HG03108 (cell line): ENCODE results near the gene LCE1E.

ENCODE experiments used
- ATAC-seq: cut with Tn5 transposase; IDR thresholded peaks from one replicate; pipeline ENCODE4 v1.9.1; 2021; ENCODE audit warnings: moderate library complexity; ENCODE audit not compliant: unreplicated experiment

The LCE1E gene

DNA sequence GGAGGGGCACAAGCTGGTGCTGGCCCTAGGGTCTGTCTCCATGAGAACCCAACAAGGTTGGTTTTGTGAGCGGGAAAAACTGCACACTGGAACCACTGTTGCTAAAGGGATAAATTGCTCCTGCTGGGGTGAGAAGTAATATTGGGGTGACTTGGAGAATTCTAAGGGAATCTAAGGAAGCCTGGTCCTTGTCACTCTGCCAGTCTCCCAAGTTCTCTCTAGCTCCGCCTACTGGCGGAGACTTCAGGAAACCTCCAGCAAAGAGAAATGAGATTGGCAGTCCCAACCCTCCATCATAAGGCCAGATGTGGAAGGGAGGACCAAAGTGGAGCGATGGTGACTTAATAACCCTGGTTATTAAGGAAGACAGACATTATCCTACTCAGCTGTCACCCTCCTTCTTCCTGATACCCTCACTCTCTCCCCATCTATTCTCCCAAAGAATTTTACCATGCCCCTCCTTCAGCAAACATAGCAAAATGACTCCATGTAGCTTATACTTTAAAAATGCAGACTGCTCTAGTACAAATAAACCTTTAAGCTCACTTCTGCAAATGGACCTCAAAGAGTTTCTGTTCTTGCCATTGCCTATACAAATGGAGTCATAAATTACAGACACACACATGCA, 8.4 kb upstream of the LCE1E start:
- ATAC-seq: no peak

DNA sequence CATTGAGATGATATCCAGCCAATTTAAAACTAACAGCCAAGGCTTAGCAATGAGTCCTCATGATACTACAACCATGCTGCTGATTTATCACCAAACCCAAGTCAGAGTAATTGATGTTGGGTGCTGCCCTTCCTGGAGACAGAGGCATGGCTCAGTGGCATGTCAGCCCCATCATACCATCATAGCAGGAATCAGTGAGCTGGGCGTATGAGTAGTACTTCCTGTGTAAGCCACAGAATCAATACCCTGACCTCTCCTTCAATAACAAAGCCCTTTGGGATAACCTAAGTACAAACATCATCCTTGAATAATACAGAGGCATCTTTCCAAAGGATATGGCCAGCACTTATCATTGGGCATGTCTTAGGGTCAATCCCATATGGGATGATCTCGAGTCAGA, 3.0 kb upstream of the LCE1E start:
- no peak for ATAC-seq

DNA sequence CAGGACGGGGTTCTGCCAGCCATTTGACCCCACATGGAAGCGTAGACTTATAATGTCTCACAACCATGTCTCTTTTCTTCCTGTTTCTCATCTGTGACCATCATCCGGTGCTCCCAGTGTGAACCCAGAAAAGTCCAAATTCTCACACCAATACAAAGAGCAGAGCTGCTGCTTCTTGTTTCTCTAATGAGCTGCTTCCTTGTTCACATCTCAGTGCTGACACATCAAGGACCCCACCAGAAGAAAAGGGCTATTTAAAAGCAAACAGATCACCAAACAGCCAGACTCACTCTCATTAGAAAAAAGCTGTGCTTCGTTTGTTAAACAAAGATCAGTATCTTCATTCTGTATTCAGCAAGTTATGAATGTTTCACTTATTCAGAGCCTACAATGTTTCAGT, 9.6 kb downstream of the LCE1E start:
- ATAC-seq: no peak

DNA sequence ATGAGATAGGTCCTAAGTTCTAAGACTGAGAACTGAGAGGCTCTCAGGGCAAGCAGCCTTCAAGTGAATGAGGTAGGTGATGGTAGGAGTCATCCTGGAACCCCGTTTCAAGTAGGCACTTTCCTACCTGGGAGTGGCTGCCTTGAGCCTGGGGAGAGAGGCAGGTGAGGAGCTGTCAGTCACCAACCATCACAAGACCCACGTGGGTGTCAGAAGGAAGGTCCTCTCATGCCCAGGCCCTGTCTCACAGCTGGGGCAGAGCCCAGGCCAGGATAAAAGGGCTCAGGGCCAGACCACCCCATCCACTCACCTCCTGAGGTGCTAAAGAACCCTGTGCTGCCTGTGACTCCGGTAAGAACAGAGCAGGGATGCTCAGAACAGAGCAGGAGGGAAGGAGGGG, 10.4 kb downstream of the LCE1E start, which contains the start of gene LCE1D:
TSS of gene LCE1D (plus strand) at position 301 of the 400 bp plus-strand sequence. CDS start 1,074 bp downstream, outside the sequence.
- ATAC-seq: no peak

DNA sequence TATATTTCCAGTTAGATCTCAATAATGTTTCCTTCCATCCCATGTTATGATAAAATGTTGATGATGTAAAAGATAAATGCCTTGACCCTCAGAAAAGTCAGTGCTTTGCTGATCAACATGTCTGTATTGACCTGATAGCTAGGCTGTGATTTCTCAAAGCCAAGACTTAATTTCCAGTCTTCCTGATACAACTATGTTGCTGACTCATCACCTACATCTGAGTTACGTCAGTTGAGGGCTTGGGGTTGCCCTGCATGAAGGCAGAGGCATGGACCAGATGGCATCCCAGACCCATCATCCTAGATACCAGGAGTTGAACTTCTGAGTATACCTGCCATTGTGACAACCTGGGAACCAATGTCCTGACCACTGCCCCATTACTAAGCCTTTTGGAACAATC, 15.3 kb downstream of the LCE1E start:
- no peak for ATAC-seq

DNA sequence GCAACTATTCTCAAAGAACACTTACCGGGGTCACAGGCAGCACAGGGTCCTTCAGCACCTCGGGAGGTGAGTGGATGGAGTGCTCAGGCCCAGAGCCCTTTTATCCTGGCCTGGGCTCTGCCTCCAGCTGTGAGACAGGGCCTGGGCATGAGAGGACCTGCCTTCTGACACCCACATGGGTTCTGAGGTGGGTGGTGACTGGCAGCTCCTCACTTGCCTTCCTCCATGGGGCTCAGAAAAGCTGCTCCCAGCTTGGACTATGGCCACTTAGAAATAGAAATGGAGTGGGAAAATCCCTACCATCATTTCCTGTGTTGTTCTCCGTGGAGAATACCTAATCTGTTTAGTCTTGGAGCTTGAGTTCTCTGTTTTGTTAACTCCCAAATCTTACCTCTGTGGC, 20.5 kb downstream of the LCE1E start, which contains the start of gene LCE1C:
TSS of gene LCE1C (minus strand) at position 76 of the 400 bp plus-strand sequence. CDS start 1,173 bp downstream, outside the sequence.
- no peak for ATAC-seq

DNA sequence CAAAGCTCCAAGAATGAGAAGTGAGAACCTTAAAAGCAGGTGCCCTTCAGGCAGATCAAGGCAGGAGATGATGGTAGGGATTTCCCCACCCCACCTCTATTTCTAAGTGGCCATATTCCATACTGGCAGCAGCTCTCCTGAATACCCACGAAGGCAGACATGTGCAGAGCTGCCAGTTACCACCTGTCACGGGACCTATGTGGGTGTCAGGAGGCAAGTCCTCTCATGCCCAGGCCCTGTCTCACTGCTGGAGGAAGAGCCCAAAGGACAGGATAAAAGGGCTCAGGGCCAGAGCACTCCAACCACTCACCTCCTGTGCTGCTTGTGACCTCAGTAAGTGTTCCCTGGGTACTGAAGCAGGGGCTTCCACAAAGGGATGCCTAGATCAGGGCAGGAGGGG, 25.0 kb downstream of the LCE1E start:
- ATAC-seq: no peak

DNA sequence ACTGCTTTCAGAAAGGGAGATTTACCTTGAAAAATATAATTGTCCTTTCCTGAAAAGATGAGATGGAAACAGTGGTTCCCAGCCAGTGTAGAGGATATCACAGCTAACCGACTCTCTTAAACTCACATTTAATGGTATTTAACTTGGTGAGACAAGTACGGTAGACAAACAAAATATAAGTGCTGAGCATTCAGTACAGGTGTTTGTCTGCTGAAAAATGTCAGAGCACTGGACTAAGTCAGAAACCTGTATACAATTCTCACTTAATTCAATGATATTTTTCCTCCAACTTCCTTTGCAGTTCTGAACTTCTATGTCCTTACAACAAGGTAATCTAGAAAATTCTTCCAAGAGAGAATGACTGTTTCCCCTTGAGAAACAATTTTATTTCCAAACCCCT, 25.6 kb downstream of the LCE1E start, which contains the start of gene LCE1B:
TSS of gene LCE1B (plus strand) at position 301 of the 400 bp plus-strand sequence. CDS start 476 bp downstream, outside the sequence.
- ATAC-seq: no peak

DNA sequence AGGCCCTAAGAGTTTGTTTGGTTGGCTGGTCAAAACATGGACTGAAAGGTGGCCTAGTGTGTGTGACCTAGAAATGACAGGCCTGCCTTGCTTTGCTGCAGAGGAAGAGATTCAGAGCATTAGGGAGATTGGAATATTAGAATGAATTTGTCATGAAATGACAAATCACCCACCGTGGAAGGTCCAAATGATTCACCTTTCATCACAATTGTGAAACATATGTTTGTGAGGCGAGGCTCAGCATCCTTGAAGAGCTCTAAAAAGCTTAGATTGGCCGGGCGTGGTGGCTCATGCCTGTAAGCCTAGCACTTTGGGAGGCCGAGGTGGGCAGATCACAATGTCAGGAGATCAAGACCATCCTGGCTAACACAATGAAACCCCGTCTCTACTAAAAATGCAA, 31.3 kb downstream of the LCE1E start:
- ATAC-seq: no peak

DNA sequence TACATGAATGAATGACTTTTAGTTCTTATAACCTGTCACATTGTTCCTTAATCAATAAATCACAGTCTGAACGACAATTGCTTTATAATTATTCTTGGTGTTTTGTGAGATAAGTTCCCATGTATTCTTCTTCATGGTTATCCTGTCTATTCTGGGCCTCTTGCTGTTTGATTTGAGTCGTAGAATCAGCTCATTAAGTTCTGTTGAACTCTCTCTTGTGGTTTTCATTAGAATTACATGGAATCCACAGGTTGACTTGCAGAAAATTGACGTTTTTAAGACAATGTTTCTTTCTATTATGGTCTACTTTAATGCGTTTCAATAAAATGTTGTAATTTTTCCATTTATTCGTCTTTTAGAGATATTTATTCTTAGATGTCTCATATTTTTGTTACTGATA, 37.2 kb downstream of the LCE1E start:
- ATAC-seq: no peak

DNA sequence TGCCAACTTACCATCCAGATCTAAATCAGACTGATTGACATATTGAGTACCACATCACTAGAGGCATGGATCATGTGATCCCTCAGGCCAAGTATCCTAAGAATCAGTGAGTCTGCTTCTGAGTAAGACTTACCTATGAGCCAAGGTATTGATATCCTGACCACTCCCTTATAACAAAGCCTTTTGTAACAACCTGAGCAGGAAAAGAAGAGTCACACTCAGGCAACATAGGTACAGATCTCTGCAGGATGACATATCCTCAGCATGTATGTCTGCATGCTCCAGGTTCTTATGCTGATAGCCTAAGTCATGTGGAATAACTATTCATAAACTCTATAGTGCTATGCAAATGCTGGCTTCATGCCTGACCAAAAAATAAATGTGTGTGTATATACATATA, 38.9 kb downstream of the LCE1E start:
- ATAC-seq: no peak

DNA sequence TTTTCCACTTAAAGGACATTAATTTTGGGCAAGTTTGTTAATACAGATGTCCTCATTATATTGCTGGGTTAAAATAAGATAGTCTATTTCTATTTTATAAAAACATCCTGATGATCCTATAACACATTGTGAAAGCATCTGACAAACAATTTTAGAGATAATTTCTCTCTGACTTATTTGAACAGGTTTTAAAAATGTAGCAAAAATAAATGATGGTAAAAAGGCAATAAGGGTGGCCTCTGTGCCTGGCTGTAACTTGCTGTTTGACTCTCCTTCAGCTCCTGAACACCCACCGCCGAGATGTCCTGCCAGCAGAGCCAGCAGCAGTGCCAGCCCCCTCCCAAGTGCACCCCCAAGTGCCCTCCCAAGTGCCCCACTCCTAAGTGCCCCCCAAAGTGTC, 41.1 kb downstream of the LCE1E start, which contains the start of gene LCE1A:
TSS of gene LCE1A (plus strand) at position 301 of the 400 bp plus-strand sequence. CDS start at position 301, 0 bp downstream.
- no peak for ATAC-seq

DNA sequence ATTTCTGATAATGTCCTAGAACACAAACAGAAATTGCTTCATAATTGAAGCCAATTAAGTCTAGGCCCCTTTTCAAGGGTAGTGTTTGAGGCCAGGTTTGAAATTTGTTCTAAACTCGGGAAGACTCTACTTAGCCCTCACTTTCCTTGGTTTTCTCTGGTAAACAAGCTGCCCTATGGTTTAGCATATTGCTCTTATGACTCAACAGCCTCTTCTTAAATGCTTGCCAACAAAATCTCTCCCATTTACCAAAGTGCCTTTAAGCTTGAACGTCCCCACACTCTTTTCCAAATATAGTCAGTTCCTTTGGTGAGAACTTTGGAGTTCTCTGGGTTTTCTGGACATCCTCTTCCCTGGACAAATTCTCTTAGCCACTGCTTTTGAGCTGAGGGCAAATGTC, 50.8 kb downstream of the LCE1E start:
- no peak for ATAC-seq
